HG02840 (cell line): ENCODE results near the gene HAX1.

Experiments
- ATAC-seq: cut with Tn5 transposase; IDR thresholded peaks from one replicate; pipeline ENCODE4 v1.9.1; 2021; ENCODE audit warnings: mild to moderate bottlenecking, moderate library complexity, moderate number of reproducible peaks; ENCODE audit not compliant: unreplicated experiment, low FRiP score

Gene HAX1

DNA sequence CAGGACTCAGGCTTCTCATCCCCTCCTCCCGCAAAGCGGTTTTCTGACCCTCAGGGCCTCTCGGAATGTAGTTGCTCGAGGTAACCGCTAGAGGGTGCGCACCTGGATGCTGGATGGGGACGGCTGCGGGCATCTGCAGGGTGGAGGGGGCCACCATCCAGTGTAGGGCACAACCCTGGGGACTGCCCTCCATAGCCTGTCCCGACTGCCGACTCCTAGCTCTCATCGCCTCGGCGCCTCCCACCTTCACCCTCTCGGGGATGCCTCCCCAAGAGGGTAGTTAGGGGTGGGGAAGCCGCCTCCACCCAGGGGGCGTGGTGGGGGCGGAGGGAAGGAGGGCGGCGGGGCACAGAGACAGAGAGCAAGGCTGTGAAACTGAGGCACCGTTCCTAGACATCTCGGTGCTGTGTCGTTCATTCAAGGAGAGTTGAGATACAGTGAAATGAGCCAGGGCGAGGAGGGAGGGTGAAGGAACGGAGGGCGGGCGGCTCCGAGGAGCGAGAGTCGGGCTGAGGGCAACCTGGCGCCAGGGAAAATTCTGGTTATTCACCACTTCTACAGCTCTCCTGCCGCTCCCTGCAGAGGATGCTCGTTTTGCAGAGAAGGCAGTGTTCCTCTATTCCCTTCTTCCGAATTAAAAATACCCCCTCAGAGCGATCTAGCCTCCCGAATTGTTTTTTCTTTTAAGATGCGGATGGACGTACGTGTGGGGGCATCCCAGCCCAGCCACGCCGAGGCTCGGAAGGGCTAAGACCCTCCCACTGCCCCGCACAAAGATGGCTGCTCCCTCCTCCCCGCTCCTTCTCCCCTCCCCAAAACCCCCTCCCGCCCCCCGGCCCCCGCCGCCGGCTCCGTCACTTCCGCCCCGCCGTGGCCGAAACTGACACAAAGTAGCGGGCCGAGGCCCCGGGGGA lies 52.5 kb downstream of the HAX1 start, which contains the start of gene ATP8B2:
Gene ATP8B2, plus strand, starts transcription at position 857 of the 914 bp plus-strand sequence. CDS start 2,617 bp downstream, outside the sequence.
- ATAC-seq: no peak
